Measurements from ENCODE around the gene N4BP3.

N4BP3 gene

GRCh38 chr5:178106086-178106485, 7.2 kb upstream of the N4BP3 start:
- no peak overlapping the region for H3K9ac ChIP-seq (ENCODE audit: low read length)
- no peaks in the 10 kb centered on the region for H3K9me3 ChIP-seq (ENCODE audit: low read length)
- no peaks in the 10 kb centered on the region for H3K27me3 ChIP-seq (ENCODE audit: control insufficient read depth in 1 of 2, insufficient read depth in 2 of 2, low read length in 2 of 2)
- H3K4me1 ChIP-seq (ENCODE audit: insufficient read depth, low read length) = no peaks in the 10 kb centered on the region
- no peaks in the 10 kb centered on the region for H3K36me3 ChIP-seq (ENCODE audit: insufficient read depth, low read length)
- no peak overlapping the region for H3K27ac ChIP-seq (ENCODE audit: low read depth, low read length)
- H3K4me3 ChIP-seq (ENCODE audit: low read depth in 1 of 2, low read length in 2 of 2) = no peak overlapping the region

- Histone ChIP-seq H3K36me3 (ENCODE audit: insufficient read depth, low read length) (no peaks in the 10 kb centered on the region), H3K9me3 (ENCODE audit: low read length) (no peaks in the 10 kb centered on the region), H3K27me3 (ENCODE audit: control insufficient read depth in 1 of 2, insufficient read depth in 2 of 2, low read length in 2 of 2) (no peaks in the 10 kb centered on the region), H3K9ac (ENCODE audit: low read length) (no peak overlapping the region), H3K4me1 (ENCODE audit: insufficient read depth, low read length) (no peaks in the 10 kb centered on the region), H3K27ac (ENCODE audit: low read depth, low read length) (no peak overlapping the region), H3K4me3 (ENCODE audit: low read depth in 1 of 2, low read length in 2 of 2) (no peak overlapping the region)
Observed at GRCh38 chr5:178106556-178107239, 6.6 kb upstream of the N4BP3 start.

- Histone ChIP-seq H3K36me3 (ENCODE audit: insufficient read depth, low read length) (no peaks in the 10 kb centered on the region), H3K4me1 (ENCODE audit: insufficient read depth, low read length) (no peaks in the 10 kb centered on the region), H3K27ac (ENCODE audit: low read depth, low read length) (no peak overlapping the region), H3K9me3 (ENCODE audit: low read length) (no peaks in the 10 kb centered on the region), H3K9ac (ENCODE audit: low read length) (no peak overlapping the region), H3K4me3 (ENCODE audit: low read depth in 1 of 2, low read length in 2 of 2) (no peak overlapping the region), H3K27me3 (ENCODE audit: control insufficient read depth in 1 of 2, insufficient read depth in 2 of 2, low read length in 2 of 2) (peaks cover 0 to under 1% of the 10 kb centered on the region in 2 donors)
Observed at GRCh38 chr5:178107756-178108310, 5.5 kb upstream of the N4BP3 start.

GRCh38 chr5:178108446-178108845, 4.9 kb upstream of the N4BP3 start:
- Histone ChIP-seq H3K36me3 (ENCODE audit: insufficient read depth, low read length) (no peaks in the 10 kb centered on the region), H3K4me1 (ENCODE audit: insufficient read depth, low read length) (no peaks in the 10 kb centered on the region), H3K4me3 (ENCODE audit: low read depth in 1 of 2, low read length in 2 of 2) (no peak overlapping the region), H3K9ac (ENCODE audit: low read length) (no peak overlapping the region), H3K27me3 (ENCODE audit: control insufficient read depth in 1 of 2, insufficient read depth in 2 of 2, low read length in 2 of 2) (peaks cover 0 to 5% of the 10 kb centered on the region in 2 donors), H3K9me3 (ENCODE audit: low read length) (no peaks in the 10 kb centered on the region), H3K27ac (ENCODE audit: low read depth, low read length) (no peak overlapping the region)

DNA sequence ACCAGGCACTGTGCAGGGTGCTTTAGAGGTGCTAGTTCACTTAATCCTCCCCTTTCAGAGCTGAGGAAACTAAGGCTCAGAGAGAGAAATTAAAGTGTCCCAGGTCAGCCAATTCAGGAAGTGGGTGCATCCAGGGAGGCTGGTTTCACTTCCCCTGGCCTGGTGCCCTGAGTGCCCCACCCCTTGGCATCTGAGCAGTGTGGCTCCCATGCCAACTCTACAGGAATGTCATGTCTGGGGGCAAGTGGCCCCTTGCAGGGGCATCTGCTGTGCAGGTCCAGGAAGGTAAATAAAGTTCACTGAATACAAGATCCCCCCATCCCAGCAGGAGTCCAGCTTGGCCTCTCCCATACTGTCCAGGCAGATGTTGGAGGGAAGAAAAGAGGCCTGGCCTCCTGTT, 4.4 kb upstream of the N4BP3 start:
- Histone ChIP-seq H3K4me1 (ENCODE audit: insufficient read depth, low read length) (no peaks in the 10 kb centered on the region), H3K9ac (ENCODE audit: low read length) (no peak overlapping the region), H3K36me3 (ENCODE audit: insufficient read depth, low read length) (no peaks in the 10 kb centered on the region), H3K27me3 (ENCODE audit: control insufficient read depth in 1 of 2, insufficient read depth in 2 of 2, low read length in 2 of 2) (peaks cover 0 to 10% of the 10 kb centered on the region in 2 donors), H3K9me3 (ENCODE audit: low read length) (no peaks in the 10 kb centered on the region), H3K27ac (ENCODE audit: low read depth, low read length) (no peak overlapping the region), H3K4me3 (ENCODE audit: low read depth in 1 of 2, low read length in 2 of 2) (no peak overlapping the region)

DNA sequence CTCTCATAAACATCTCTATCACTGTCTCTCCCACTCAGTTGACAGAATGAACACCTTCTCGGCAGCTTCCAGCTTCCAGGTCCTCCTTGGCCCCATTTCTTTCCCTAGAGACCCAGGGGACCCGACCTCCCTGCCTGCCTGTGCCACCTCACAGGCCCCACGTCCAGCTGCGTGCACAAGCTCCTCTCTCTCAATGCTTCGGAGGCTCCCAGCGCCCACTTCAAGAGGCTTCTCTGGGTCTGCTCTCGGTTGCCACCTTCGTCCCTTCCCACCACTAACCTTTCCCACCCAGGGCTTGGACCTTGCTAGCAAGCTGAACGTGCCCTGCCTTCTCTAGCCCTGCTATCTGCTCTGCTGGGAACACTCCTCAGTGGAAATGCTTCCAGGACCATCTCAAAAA, 2.8 kb upstream of the N4BP3 start:
- peaks cover 14 to 25% of the 10 kb centered on the region in 2 donors for H3K27me3 ChIP-seq (ENCODE audit: control insufficient read depth in 1 of 2, insufficient read depth in 2 of 2, low read length in 2 of 2)
- no peaks in the 10 kb centered on the region for H3K4me1 ChIP-seq (ENCODE audit: insufficient read depth, low read length)

GRCh38 chr5:178111925-178112324, 1.4 kb upstream of the N4BP3 start:
- H3K4me3 ChIP-seq (ENCODE audit: low read depth in 1 of 2, low read length in 2 of 2) = no peak overlapping the region
- H3K36me3 ChIP-seq (ENCODE audit: insufficient read depth, low read length) = no peaks in the 10 kb centered on the region
- H3K9ac ChIP-seq (ENCODE audit: low read length) = no peak overlapping the region
- H3K27ac ChIP-seq (ENCODE audit: low read depth, low read length) = no peak overlapping the region
- H3K9me3 ChIP-seq (ENCODE audit: low read length) = no peaks in the 10 kb centered on the region
- H3K27me3 ChIP-seq (ENCODE audit: control insufficient read depth in 1 of 2, insufficient read depth in 2 of 2, low read length in 2 of 2) = peaks cover 17 to 38% of the 10 kb centered on the region in 2 donors
- no peaks in the 10 kb centered on the region for H3K4me1 ChIP-seq (ENCODE audit: insufficient read depth, low read length)

More for the DNA sequence above, 2.8 kb upstream of the N4BP3 start:
- Histone ChIP-seq H3K9me3 (ENCODE audit: low read length) (no peaks in the 10 kb centered on the region), H3K9ac (ENCODE audit: low read length) (no peak overlapping the region), H3K4me3 (ENCODE audit: low read depth in 1 of 2, low read length in 2 of 2) (no peak overlapping the region), H3K27ac (ENCODE audit: low read depth, low read length) (no peak overlapping the region), H3K36me3 (ENCODE audit: insufficient read depth, low read length) (no peaks in the 10 kb centered on the region)

DNA sequence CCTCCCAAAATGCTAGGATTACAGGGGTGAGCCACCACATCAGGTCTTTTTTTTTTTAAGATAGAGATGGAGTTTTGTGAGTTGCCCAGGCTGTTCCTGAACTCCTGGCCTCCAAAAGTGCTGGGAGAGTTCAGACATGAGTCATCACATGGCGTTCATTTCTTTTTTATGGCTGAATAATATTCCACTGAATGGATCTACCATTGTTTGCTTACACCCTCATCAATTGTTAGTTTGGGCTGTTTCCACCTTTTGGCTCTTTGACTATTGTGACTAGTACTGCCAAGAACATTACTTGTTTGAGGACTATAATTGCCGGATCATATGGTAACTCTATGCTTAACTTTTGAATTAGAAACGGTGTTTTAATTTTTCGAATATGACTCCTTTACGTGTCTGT, 787 bp upstream of the N4BP3 start:
- no peak overlapping the region for H3K27ac ChIP-seq (ENCODE audit: low read depth, low read length)
- peaks cover 17 to 42% of the 10 kb centered on the region in 2 donors for H3K27me3 ChIP-seq (ENCODE audit: control insufficient read depth in 1 of 2, insufficient read depth in 2 of 2, low read length in 2 of 2)
- no peaks in the 10 kb centered on the region for H3K36me3 ChIP-seq (ENCODE audit: insufficient read depth, low read length)
- no peaks in the 10 kb centered on the region for H3K4me1 ChIP-seq (ENCODE audit: insufficient read depth, low read length)
- no peak overlapping the region for H3K9ac ChIP-seq (ENCODE audit: low read length)
- no peaks in the 10 kb centered on the region for H3K9me3 ChIP-seq (ENCODE audit: low read length)
- no peak overlapping the region for H3K4me3 ChIP-seq (ENCODE audit: low read depth in 1 of 2, low read length in 2 of 2)

DNA sequence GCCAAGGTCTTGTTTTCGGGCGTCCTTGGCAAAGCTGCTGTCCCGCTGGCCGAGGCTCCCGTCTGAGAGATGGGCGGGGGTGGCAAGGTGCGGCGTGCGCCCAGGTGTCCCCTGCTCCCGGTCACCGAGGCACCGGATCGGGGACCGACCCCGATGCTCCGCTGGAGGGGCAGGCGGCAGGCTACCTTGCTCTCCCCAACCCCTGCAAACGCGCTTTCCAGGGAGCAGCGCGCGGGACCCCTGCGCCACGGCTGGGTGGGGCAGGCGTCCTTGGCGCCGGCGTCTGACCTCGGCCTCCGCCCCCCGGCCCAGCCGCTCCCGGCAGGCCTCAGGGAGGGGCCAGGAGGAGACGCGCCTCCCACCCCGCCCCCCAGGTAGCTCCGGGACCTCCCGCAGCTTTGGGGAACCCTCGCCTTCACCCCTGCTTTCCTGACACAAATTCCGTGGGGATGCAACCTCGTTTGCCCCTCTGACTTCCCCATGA, 551 bp downstream of the N4BP3 start:
- Histone ChIP-seq H3K9ac (ENCODE audit: low read length) (no peak overlapping the region), H3K36me3 (ENCODE audit: insufficient read depth, low read length) (no peaks in the 10 kb centered on the region), H3K27me3 (ENCODE audit: control insufficient read depth in 1 of 2, insufficient read depth in 2 of 2, low read length in 2 of 2) (peaks cover 17 to 49% of the 10 kb centered on the region in 2 donors), H3K4me1 (ENCODE audit: insufficient read depth, low read length) (no peaks in the 10 kb centered on the region), H3K4me3 (ENCODE audit: low read depth in 1 of 2, low read length in 2 of 2) (no peak overlapping the region), H3K9me3 (ENCODE audit: low read length) (no peaks in the 10 kb centered on the region), H3K27ac (ENCODE audit: low read depth, low read length) (no peak overlapping the region)

DNA sequence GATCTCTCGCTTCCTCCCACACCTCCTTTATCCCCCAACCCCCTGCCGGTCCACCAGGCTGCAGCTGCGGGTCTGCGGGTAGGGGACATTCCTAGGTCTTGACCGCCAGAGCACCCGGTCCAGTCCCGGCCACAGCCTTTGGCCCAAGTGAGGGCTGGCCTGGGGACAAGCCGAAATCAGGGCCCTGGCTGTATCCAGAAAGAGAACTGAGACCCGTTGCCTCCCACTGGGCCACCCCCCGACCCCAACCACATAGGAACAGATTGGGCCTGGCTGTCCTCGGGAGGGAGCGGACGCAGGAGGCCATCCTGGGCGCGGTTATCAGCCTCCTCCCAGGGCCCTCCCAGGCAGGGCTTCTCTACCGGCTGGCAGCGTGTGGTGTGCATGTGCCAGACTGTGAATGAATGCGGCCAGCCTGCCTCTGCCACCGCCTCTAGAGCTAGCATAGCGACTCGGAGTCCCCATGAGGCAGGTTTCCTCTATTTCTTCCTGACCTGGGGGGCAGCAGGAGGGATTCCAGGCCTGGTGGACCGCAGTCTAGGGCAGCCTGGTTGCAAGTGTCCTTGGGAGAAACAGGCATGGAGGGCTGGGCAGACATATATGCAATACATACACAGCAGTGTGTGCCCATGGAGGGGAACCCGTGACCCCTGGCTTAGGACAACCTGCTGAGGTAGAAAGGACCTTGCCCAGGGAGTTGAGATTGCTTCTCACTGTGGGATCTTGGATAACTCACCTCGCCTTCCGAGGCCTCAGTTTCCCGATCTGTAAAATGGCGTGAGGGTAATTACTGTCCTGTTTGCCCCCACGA, 1.2 kb downstream of the N4BP3 start:
- peaks cover 17 to 49% of the 10 kb centered on the region in 2 donors for H3K27me3 ChIP-seq (ENCODE audit: control insufficient read depth in 1 of 2, insufficient read depth in 2 of 2, low read length in 2 of 2)
- H3K9ac ChIP-seq (ENCODE audit: low read length) = no peak overlapping the region

GRCh38 chr5:178115136-178115813, 1.9 kb downstream of the N4BP3 start:
- Histone ChIP-seq H3K27me3 (ENCODE audit: control insufficient read depth in 1 of 2, insufficient read depth in 2 of 2, low read length in 2 of 2) (peaks cover 17 to 49% of the 10 kb centered on the region in 2 donors), H3K4me1 (ENCODE audit: insufficient read depth, low read length) (no peaks in the 10 kb centered on the region), H3K9ac (ENCODE audit: low read length) (no peak overlapping the region), H3K4me3 (ENCODE audit: low read depth in 1 of 2, low read length in 2 of 2) (no peak overlapping the region), H3K9me3 (ENCODE audit: low read length) (no peaks in the 10 kb centered on the region), H3K27ac (ENCODE audit: low read depth, low read length) (no peak overlapping the region), H3K36me3 (ENCODE audit: insufficient read depth, low read length) (no peaks in the 10 kb centered on the region)

More for the DNA sequence above, 1.2 kb downstream of the N4BP3 start:
- Histone ChIP-seq H3K27ac (ENCODE audit: low read depth, low read length) (no peak overlapping the region), H3K9me3 (ENCODE audit: low read length) (no peaks in the 10 kb centered on the region), H3K36me3 (ENCODE audit: insufficient read depth, low read length) (no peaks in the 10 kb centered on the region), H3K4me3 (ENCODE audit: low read depth in 1 of 2, low read length in 2 of 2) (peak overlapping the region in 1 of 2 donors; percentile 20), H3K4me1 (ENCODE audit: insufficient read depth, low read length) (no peaks in the 10 kb centered on the region)

Data from muscle layer of colon (tissue), 2 donors.